ENCODE data around the gene TINCR. TPM values are rescaled to one million over a fixed set of nuclear protein-coding genes. Genes with fewer than 3 reads are reported as not detected.

The TINCR gene
- total RNA-seq, 1 donor: not detected

DNA sequence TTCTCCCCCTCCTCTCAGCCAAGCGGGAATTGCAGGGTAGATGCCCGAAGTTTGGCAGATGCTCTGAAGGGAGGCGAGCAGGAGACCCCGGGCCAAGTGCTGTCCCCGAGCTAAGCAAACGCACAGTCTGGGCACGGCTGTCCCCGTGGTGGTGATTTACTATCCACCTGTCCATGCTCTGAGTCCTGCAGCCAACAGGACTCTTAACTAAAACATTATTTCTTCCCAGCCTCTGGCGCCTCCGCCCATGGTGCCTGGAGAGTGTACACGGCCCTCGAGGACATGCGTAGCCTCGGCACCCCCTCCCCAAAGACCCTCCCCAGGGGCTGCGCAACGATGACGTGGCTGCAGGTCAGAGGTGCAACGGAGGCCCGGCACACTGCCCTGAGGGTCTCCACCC, 7.6 kb downstream of the TINCR start:
- H3K4me3 ChIP-seq (ENCODE audit: low read depth, low read length): no peak overlapping the region
- DNase-seq (ENCODE audit: low read depth): no peak
- TF ChIP-seq, protein P1, sequence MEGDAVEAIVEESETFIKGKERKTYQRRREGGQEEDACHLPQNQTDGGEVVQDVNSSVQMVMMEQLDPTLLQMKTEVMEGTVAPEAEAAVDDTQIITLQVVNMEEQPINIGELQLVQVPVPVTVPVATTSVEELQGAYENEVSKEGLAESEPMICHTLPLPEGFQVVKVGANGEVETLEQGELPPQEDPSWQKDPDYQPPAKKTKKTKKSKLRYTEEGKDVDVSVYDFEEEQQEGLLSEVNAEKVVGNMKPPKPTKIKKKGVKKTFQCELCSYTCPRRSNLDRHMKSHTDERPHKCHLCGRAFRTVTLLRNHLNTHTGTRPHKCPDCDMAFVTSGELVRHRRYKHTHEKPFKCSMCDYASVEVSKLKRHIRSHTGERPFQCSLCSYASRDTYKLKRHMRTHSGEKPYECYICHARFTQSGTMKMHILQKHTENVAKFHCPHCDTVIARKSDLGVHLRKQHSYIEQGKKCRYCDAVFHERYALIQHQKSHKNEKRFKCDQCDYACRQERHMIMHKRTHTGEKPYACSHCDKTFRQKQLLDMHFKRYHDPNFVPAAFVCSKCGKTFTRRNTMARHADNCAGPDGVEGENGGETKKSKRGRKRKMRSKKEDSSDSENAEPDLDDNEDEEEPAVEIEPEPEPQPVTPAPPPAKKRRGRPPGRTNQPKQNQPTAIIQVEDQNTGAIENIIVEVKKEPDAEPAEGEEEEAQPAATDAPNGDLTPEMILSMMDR (IDR thresholded peaks at IDR 0.05; ENCODE audit: insufficient read depth, low read length): no peak

DNA sequence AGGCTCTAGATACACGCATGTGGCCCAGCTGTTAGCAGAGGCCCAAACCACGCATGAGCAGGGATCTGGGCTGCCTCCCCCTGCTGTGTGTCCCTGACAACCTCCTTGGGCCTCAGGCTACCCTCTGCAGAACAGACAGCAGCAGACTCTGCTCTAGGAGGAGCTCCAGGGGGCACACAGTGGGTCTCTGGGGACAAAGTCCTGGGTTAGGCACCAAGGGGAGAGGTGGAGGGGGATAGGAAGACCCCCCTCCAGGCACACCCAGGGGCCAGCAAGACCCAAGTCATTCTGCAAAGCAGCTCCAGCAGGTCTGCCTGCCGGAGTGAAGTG, 8.0 kb downstream of the TINCR start:
- TF ChIP-seq, protein P1 (IDR thresholded peaks at IDR 0.05; ENCODE audit: insufficient read depth, low read length): no peak
- DNase-seq (ENCODE audit: low read depth): no peak
- no peak overlapping the region for H3K4me3 ChIP-seq (ENCODE audit: low read depth, low read length)

GRCh38 chr19:5558101-5558621, 9.6 kb downstream of the TINCR start:
- DNase-seq (ENCODE audit: low read depth): no peak
- no peak overlapping the region for H3K4me3 ChIP-seq (ENCODE audit: low read depth, low read length)
- TF ChIP-seq, protein P1 (IDR thresholded peaks at IDR 0.05; ENCODE audit: insufficient read depth, low read length): no peak

DNA sequence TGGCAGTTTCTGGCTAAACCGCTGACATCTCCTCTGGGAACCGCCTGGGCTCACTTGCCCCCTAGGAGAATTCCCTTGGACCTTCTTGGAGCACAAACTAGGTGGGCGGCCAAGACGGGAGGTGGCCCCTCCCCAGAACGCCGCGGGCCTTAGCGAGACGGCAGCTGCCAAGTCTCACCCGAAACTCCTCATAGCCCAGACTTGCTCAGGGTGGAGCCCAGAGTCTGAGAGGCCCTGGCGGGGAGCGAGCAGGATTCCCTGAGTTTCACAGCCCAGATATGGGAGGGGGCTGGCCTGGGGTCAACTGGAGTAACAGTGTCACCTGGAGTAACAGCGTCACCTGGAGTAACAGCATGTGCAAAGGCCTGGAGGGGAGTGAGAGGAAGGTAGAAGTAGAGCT, 10.1 kb downstream of the TINCR start:
- no peak overlapping the region for H3K4me3 ChIP-seq (ENCODE audit: low read depth, low read length)
- DNase-seq (ENCODE audit: low read depth): no peak
- TF ChIP-seq, protein P1 (IDR thresholded peaks at IDR 0.05; ENCODE audit: insufficient read depth, low read length): no peak

DNA sequence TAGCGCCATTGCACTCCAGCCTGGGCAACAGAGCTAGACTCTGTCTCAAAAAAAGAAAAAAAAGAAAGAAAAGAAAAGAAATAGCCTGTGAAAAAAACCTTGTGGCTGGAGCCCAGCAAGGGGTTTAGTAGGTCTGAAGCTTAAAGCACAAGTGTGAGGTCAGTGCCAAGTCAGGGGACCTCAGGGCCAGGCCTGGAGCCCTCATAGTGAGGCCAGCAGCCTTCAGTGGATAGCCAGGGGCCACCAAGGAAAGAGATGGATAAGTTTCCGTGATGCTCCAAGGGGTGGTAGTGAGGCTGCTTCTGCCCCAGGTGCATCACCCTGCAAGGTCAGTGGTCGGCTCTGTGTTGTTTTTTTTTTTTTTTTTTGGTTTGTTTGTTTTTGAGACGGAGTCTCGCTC, 12.9 kb downstream of the TINCR start:
- no peak overlapping the region for H3K4me3 ChIP-seq (ENCODE audit: low read depth, low read length)
- TF ChIP-seq, protein P1 (IDR thresholded peaks at IDR 0.05; ENCODE audit: insufficient read depth, low read length): no peak
- no peak for DNase-seq (ENCODE audit: low read depth)

DNA sequence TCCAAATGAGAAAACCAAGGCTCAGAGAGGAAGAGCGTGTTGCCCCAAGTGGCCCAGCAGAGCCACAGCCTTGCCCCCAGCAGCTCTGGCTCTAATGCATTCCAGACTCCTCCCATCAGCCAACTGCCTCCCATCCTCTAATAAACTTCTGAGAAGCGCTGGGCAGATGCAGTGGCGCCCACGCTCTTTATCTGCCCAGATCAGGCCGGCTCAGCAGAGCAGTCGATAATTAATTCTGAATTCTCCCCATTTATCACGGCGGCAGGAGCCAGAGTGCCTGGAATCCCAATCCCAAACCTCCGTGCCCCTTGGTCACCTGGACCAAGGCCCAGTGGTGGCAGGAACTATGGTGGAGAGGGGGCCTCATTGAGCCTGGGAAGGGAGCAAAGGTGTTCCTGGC, 13.9 kb downstream of the TINCR start:
- no peak overlapping the region for H3K4me3 ChIP-seq (ENCODE audit: low read depth, low read length)
- DNase-seq (ENCODE audit: low read depth): no peak
- TF ChIP-seq, protein P1 (IDR thresholded peaks at IDR 0.05; ENCODE audit: insufficient read depth, low read length): no peak

DNA sequence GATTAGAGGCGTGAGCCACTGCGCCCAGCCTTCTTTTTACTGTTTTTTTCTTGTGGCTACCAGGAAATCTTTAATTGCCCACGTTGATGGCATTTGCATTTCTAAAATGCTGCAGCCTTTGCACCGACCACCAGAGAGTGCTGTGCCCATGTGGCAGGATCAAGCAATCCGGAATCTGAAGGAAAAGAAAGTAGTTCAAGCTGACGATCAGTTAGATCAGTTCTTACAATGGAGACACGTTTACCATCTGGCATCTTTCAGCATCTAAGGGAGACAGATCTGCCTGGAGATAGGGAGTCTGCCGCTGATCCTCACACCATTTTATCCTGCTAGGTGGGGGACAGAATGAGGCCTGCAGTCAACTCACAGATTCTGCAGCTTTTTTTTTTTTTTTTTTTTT, 19.9 kb downstream of the TINCR start:
- TF ChIP-seq, protein P1 (IDR thresholded peaks at IDR 0.05; ENCODE audit: insufficient read depth, low read length): peak; percentile 73
- no peak overlapping the region for H3K4me3 ChIP-seq (ENCODE audit: low read depth, low read length)
- peak; percentile 52 for DNase-seq (ENCODE audit: low read depth)

Data from fibroblast of the aortic adventitia (primary cell).